Muscle of arm (tissue), 14 donors: ENCODE data around the gene ST3GAL3. TPM values are rescaled to one million over a fixed set of nuclear protein-coding genes. Genes with fewer than 3 reads are reported as not detected.
A peak's percentile ranks its signal among the peaks of the same experiment; 100 is the strongest.

Experiments
- DNase-seq: peaks from one replicate; pipeline ENCODE4 v3.0.0-alpha.2; 2013
- long read RNA-seq, 11 donors: transcript quantifications; one replicate each; lab custom pipeline, GENCODE V29; 2026
- polyA plus RNA-seq, 12 donors: library from polyadenylated mRNA; unstranded; fragments of 120-200 nt; gene quantifications; one replicate each; pipeline ENCODE4 v1.2.1, GENCODE V29; 2013; ENCODE audit not compliant: insufficient read length in 12 of 12

ST3GAL3 gene, protein sequence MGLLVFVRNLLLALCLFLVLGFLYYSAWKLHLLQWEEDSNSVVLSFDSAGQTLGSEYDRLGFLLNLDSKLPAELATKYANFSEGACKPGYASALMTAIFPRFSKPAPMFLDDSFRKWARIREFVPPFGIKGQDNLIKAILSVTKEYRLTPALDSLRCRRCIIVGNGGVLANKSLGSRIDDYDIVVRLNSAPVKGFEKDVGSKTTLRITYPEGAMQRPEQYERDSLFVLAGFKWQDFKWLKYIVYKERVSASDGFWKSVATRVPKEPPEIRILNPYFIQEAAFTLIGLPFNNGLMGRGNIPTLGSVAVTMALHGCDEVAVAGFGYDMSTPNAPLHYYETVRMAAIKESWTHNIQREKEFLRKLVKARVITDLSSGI
- polyA plus RNA-seq = 10 to 100 TPM in 11 of 12 donors, not detected in 1; 27.0 to 49.2 (median 34.1) TPM
- long read RNA-seq, donor 1, partial matches to known transcripts = 0 of 6 reads
- long read RNA-seq, donor 1, other reads (novel, unspliced or antisense) = 0 of 6 reads
- long read RNA-seq, donor 2, transcript ST3GAL3-205 (12 exons, 2,299 nt) = major isoform, 11 of 20 reads
- long read RNA-seq, donor 2, partial matches to known transcripts = 0 of 20 reads
- long read RNA-seq, donor 2, other reads (novel, unspliced or antisense) = 0 of 20 reads
- long read RNA-seq, donor 3, partial matches to known transcripts = 0 of 5 reads
- long read RNA-seq, donor 3, other reads (novel, unspliced or antisense) = 0 of 5 reads
- long read RNA-seq, donor 4, partial matches to known transcripts = 5 of 7 reads
- long read RNA-seq, donor 4, other reads (novel, unspliced or antisense) = 0 of 7 reads
- long read RNA-seq, donor 5, transcript ST3GAL3-205 (12 exons, 2,299 nt) = major isoform, 13 of 17 reads
- long read RNA-seq, donor 5, partial matches to known transcripts = 0 of 17 reads
- long read RNA-seq, donor 5, other reads (novel, unspliced or antisense) = 0 of 17 reads
- long read RNA-seq, donor 6, partial matches to known transcripts = 0 of 2 reads
- long read RNA-seq, donor 6, other reads (novel, unspliced or antisense) = 0 of 2 reads
- long read RNA-seq, donor 7, partial matches to known transcripts = 0 of 3 reads
- long read RNA-seq, donor 7, other reads (novel, unspliced or antisense) = 0 of 3 reads
- long read RNA-seq, donor 8, partial matches to known transcripts = 0 of 9 reads
- long read RNA-seq, donor 8, other reads (novel, unspliced or antisense) = 0 of 9 reads
- long read RNA-seq, donor 9, partial matches to known transcripts = 0 of 1 reads
- long read RNA-seq, donor 9, other reads (novel, unspliced or antisense) = 0 of 1 reads
- long read RNA-seq, donor 10, transcript ST3GAL3-205 (12 exons, 2,299 nt) = major isoform, 5 of 12 reads
- long read RNA-seq, donor 10, partial matches to known transcripts = 0 of 12 reads
- long read RNA-seq, donor 10, other reads (novel, unspliced or antisense) = 0 of 12 reads
- long read RNA-seq, donor 11, partial matches to known transcripts = 0 of 7 reads
- long read RNA-seq, donor 11, other reads (novel, unspliced or antisense) = 0 of 7 reads

DNA sequence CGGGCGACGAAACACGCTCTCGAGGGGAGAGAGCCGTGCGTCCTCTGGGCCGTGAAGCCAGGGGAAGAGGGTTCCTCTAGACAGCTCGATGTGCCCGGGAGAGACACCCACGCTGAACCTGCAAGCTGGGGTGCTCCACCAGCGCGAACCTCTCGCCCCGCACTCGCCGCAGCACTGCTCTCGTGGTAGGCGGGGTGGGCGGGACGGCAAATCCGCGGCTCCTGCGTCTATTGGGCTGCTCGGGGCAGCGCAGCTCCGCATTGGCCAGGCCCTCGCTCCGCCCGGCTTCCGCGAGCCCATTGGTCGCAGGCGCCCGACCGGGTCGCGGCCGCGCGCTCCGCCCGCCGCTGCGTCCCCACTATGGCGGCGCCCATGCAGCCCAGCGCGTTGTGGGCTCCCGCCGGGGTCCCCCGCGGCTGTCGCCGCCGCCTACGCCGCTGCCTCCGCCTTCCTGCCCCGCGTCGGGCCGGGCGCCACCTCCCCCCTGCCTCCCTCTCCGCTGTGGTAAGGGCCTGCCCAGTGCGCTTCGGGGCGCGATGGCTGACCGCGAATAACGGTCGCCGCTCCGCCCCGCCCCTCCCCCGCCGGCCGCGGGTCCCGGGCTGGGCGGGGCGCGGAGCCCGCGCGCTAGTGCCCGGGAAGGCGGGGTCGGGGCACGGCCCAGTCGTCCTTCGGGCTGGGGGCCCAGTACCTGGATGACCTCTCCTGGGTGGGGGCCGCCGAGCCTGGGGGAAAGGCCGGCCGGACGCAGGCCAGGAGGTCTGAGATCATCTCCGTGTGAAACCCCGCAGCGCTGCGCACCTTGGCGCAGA, at the start of gene ST3GAL3:
ST3GAL3 (plus strand) TSS at position 347 of the 812 bp plus-strand sequence. CDS start 28,727 bp downstream, outside the sequence.
- peak; percentile 91 for DNase-seq

DNA sequence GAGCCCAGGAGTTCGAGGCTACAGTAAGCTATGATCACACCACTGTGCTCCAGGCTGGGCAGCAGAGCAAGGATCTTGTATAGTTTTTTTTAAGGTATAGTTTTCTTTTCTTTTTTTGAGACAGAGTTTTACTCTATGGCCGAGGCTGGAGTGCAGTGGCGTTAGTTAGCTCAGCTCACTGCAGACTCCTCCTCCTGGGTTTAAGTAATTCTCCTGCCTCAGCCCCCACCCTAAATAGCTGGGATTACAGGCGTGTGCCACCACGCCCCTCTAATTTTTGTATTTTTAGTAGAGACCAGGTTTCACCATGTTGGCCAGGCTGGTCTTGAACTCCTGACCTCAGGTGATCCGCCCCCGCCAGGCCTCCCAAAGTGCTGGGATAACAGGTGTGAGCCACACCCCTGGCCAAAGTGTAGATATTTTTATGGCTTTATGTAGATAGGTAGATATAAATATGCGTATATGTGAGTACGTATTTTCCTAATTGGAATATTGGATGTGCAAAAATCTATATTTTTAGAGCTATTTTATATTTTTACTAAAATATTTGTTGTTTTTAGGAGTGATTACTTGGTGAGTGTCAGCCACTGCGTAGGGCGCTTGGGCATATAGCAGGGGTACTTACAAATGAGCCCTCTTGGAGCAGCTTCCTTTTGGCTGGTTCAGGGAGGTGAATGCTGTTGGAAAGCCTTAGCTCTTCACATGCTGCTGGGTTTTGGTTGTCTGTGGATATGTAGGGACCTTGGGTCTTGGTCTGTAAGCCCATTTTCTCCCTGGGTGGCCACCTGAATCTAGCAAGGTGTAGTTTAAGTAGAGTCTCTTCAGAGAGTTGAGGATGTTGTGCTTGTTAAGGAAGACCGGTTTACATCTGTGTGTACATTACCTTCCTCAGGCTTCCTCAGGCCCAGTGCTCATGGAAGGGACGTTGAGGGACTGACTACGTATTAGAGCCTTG, 47.8 kb upstream of the ST3GAL3 start:
- DNase-seq = no peak

DNA sequence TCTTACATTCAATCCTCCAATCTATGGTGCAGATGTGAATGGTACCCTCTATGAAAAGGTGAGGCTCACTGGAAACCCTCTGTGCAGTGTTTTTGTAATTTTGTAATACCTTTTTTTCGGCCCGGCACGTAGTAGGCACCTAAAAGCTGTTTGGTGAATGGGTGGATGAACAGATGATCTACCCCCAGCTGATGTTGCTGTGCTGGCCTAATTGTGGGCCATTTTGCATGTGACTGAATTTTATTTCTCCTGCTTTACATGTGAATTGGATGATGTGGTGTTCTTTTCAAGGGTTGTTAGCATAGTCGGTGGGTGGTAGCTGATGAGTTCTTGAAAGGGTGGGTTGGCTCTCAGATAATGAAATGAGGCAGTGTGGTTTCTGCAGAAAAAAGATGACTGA, 47.0 kb upstream of the ST3GAL3 start:
- DNase-seq = no peak

DNA sequence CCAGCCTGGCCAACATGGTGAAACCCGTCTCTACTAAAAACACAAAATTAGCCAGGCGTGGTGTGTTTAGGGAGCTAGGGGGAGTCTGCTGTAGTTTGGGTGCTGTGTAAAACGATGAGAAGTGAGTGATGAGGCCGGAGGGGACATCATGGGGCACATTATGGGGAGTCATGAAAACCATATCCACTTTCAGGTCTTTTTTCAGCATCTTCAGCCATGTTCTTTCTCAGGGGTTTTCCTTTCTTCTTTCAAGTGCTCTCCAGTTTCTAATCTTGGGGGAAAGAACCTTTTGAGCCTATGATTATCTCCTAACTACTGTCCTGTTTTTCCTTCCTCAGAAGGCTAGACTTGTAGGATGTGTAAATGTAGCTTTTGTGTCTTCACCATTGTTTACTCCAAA, 43.0 kb upstream of the ST3GAL3 start:
- DNase-seq = no peak

DNA sequence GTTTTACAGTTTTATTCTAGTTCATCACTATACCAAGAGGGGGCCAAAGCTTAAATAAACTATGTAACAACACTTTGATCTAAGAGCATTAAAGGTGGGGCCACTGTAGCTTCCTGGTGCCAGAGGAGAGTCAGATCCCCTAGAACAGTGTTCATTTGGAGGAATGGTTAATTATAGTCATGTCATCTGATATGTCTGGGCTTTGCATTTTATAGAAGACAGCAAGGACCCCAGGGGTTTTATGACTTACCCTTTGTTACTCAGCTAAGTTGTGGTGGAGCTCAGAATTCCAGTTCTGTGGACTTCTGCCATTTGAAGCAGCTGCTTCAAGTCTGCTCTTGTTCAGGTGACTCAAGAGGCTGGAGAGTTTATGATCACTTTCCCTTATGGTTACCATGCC, 40.7 kb upstream of the ST3GAL3 start:
- no peak for DNase-seq

DNA sequence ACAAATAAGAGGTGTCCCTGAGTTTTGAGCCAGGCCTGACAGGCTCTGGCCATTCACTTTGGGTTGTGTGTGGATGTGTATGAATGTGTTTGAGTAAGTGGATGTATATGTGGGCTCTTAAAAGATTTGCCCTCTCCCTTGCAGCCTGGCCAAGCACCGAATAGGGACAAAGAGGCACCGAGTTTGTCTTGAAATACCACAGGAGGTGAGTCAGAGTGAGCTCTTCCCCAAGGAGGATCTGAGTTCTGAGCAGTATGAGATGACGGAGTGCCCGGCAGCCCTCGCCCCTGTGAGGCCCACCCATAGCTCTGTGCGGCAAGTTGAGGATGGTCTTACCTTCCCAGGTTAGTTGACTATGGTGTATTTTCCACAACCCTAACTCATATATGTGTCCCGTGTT, 38.4 kb upstream of the ST3GAL3 start:
- no peak for DNase-seq

DNA sequence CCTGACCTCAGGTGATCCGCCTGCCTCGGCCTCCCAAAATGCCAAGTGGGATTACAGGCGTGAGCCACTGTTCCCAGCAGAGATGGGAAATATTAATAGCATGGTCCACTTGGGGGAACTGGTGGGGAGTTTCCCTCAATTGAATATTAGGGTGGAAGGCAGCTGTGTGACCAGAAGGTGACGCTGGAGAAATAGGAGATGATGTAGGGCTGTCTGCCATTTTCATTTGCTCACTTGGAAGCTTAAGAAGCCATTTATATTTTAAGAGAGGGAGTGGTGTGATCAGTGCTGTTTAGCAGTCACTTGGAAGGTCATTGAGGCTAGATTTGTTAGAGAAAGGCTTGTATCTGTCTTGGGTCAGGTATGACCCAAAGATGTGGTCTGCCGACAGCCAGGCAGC, 37.5 kb upstream of the ST3GAL3 start:
- no peak for DNase-seq

DNA sequence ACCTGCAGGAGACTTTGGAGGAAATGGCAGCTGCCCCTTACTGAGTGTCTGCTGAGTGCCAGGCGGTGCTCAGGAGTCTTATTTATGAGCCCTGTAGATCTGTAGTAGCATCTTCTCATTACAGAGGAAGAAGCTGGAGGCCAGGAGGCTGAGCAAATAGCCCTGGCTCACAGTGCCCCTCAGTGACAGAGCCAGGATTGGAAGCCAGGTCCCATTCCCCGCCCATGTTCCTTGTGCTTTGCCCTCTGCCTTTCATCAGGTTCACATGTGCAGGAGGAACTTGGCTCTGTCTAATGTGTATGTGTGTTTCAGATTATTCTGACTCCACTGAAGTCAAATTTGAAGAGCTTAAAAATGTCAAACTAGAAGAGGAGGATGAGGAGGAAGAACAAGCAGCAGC, 36.1 kb upstream of the ST3GAL3 start:
- no peak for DNase-seq

DNA sequence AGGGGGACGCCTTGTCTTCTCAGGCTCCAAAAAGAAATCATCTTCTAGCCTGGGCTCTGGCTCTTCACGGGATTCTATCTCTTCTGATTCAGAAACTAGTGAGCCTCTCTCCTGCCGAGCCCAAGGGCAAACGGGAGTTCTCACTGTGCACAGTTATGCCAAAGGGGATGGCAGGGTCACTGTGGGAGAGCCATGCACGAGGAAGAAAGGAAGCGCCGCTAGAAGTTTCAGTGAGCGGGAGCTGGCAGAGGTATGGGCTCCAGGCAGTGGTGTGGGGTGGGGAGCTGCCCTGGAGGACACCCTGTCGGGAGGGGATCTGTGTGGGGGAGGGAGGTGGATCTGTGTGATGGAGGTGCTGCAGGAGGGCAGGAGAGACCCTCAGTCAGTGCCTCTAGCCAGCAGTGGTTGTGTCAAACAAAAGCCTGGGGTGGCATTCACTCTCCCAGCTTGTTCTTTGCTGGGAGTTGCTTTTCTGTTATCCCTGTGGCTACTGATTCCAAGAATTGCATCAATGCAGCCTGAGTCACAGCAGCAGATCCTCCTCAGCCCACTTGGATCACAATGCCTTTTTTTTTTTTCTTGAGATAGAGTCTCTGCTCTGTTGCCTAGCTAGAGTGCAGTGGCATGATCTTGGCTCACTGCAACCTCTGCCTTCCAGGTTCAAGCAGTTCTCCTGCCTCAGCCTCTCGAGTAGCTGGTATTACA, 35.6 kb upstream of the ST3GAL3 start:
- no peak for DNase-seq

DNA sequence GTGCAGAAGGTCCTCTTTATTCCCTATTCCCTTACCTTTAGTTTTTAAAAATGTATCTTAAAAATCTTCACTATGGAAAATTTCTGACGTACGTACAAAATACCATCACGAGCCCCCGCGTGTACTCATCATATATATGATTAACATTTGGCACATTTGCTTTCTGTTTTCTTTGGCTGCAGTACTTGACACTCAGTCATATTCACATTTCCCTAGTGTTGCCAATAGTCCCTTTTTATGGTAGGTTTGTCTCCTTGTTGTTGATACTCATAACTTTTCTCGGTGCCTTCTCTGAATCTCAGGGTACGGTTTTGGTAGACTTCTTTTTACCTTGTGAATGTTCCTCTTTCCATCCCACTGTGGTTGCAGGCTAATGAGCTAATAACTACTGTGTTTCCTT, 34.1 kb upstream of the ST3GAL3 start:
- DNase-seq = no peak

DNA sequence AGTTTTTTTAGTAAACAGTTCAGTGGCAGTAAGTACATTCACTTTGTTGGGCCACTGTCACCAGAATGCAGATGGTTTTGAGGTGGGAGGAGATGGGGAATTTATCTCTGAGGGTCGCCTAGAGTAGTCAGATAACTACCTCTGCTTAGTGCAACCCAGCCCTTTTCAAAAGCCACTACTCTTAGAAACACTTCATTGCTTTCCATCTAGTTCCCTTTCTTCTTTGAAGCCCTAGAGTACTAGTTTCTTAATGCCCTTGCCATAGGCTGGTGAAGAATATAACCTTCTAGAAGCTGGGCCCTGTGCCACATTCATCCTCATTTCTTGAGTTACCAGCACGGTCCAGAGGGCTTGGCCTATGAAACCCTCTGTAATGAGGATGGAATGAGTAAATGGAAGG, 28.4 kb upstream of the ST3GAL3 start:
- DNase-seq = no peak

DNA sequence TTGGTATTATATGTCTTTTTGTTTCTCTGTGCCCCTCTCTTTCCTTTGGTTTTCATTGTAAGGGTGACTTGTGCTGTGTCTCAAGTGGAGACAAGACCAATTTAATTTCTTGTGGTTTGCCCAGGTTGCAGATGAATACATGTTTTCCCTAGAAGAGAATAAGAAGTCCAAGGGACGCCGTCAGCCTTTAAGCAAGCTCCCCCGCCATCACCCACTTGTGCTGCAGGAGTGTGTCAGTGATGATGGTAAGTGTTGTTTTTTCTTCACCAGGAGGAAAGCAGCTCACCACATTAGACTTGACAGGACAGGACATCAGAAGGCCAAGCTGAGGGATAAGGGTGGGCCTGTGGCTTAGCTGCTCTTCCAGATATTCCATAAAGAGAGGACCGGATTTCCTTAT, 23.8 kb upstream of the ST3GAL3 start:
- DNase-seq = no peak

DNA sequence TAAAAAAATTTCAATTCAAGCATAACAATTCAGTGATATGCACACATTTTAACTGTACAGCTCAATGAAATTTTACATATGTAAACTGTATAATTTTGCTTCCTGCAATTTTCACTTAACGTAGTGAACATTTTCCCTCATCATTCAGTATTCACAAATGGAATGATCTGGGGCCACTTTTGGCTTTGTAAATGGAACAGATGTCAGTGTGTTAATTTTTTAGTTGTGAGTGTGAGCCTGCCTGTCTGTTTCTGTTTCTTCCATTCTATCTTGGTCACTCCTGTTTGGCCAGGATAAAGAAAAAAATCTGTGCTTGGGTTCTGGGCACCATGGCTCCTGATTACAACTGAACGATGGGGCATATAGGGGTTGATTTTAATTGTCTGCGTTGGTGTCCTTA, 20.5 kb upstream of the ST3GAL3 start:
- DNase-seq = no peak

DNA sequence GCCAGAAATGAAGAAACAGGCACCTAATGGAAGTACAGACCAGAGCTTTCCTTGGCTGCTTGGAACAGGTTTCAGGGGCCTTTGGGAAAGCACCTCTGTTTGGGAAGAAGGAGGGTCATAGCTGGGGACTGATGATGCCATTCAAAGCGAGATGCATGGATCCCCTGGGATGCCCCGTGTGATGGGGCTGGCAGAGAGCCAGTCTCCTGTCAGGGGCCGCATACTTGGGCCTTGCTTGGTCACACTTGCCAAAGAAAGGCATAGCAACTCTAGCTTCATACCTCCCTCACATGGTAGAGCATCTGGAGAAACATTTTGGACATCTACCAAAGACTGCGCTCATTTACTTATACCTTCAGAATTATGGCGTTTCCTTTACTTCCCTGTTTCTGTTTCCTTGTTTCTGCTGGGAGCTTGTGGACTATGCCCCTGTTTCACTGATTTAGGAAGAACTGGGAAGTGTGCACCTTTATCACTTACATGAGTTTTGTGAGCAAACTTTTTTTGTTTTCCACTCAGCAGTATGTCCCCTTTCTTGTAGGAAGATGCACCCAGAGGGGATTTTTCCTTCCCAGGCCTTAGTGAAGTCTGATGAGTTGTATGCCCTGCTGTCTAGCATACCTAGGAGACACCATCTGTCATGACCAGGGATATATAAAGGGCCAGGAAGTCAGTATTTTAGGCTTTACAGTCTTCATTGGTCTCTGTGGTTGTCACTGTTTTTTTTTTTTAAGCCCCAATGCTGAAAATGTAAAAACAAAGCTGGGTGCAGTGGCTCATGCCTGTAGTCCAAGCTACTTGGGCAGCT, 19.8 kb upstream of the ST3GAL3 start:
- DNase-seq = no peak

DNA sequence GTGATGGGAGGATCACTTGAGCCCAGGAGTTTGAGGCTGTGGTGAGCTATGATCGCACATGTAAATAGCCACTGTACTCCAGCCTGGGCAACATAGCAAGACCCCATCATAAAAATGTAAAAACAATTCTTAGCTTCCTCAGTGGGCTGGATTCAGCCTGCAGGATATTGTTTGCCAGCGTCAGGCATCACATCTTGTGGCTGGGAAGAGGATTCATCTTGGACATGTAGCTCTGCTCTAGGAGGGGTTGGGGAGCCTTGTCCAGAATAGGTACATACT, 19.3 kb upstream of the ST3GAL3 start:
- DNase-seq = no peak

DNA sequence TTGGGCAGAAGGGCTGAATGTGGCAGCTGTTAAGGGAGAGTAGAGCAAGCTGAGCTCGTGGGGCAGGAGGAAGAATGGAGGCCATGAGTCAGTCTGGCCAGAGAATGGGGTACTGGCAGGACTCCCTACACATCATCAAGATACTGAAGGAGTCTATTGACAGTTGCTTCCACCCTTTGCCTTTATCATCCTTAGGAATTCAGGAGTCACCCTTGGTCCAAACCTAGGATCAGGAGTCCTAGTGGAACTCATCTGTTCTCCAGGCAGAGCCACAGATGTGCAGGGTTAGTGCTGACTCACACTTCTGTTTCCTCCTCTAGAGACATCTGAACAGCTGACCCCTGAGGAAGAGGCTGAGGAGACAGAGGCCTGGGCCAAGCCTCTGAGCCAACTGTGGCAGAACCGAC, 18.7 kb upstream of the ST3GAL3 start:
- DNase-seq = no peak

DNA sequence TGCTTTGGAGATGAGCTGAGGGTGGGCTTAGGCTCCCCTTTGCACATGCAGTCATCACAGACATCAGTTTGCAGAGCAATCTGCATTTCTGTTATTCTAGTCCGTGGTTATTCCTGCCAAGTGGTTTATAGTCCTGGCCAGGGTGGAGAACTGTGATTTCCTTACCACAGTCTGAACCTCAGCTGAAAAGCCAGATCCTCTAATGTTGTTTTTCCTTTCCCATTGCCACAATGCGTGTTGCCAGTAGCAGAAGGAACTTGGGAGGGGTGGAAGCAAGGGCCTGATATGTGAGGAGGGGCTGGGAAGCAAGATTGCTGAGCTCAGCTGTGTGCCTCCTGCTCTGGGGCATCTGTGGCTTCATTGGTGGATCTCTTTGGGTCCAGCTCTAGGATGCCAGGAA, 18.0 kb upstream of the ST3GAL3 start:
- no peak for DNase-seq
